HG03469 (cell line): ENCODE results near the gene DNMT3A.
"Not testable (repeated sequence)": the region's sequence is repeated elsewhere in the genome, so short reads cannot be mapped to it uniquely, and the experiment has no call there.

ENCODE experiments used
- ATAC-seq: cut with Tn5 transposase; IDR thresholded peaks from one replicate; pipeline ENCODE4 v1.9.1; 2021; ENCODE audit warnings: mild to moderate bottlenecking, moderate library complexity, moderate number of reproducible peaks; ENCODE audit not compliant: unreplicated experiment

DNMT3A gene

GRCh38 chr2:25286723-25287483, 54.8 kb downstream of the DNMT3A start:
- no peak for ATAC-seq

GRCh38 chr2:25286025-25286400, 55.7 kb downstream of the DNMT3A start:
- no peak for ATAC-seq

- ATAC-seq: no peak
These were observed 56.3 kb downstream of the DNMT3A start for GRCh38 chr2:25285265-25286024.

- no peak for ATAC-seq
These were observed 57.0 kb downstream of the DNMT3A start for GRCh38 chr2:25284756-25285155.

- ATAC-seq: no peak
These were observed 57.8 kb downstream of the DNMT3A start for GRCh38 chr2:25283921-25284320.

- ATAC-seq: no peak
These were observed 59.8 kb downstream of the DNMT3A start for GRCh38 chr2:25281941-25282340.

GRCh38 chr2:25281522-25281921, 60.2 kb downstream of the DNMT3A start:
- ATAC-seq: no peak

GRCh38 chr2:25280051-25280687, 61.6 kb downstream of the DNMT3A start:
- no peak for ATAC-seq

- ATAC-seq: peak; percentile 68
These were observed 62.6 kb downstream of the DNMT3A start for GRCh38 chr2:25279091-25279651.

GRCh38 chr2:25276569-25277465, 64.9 kb downstream of the DNMT3A start:
- ATAC-seq: peak; percentile 24

- ATAC-seq: no peak
These were observed 66.2 kb downstream of the DNMT3A start for GRCh38 chr2:25275575-25275965.

GRCh38 chr2:25274868-25275574, 66.7 kb downstream of the DNMT3A start:
- ATAC-seq: no peak

- no peak for ATAC-seq
These were observed 67.7 kb downstream of the DNMT3A start for GRCh38 chr2:25273985-25274535.

GRCh38 chr2:25272705-25273104, 69.0 kb downstream of the DNMT3A start:
- ATAC-seq: not testable (repeated sequence)

- no peak for ATAC-seq
These were observed 71.7 kb downstream of the DNMT3A start for GRCh38 chr2:25270061-25270460.

GRCh38 chr2:25269233-25269632, 72.5 kb downstream of the DNMT3A start:
- ATAC-seq: no peak

- no peak for ATAC-seq
These were observed 73.6 kb downstream of the DNMT3A start for GRCh38 chr2:25268139-25268538.

GRCh38 chr2:25266399-25266798, 75.3 kb downstream of the DNMT3A start:
- ATAC-seq: no peak

GRCh38 chr2:25265802-25266201, 75.9 kb downstream of the DNMT3A start:
- no peak for ATAC-seq

- no peak for ATAC-seq
These were observed 76.7 kb downstream of the DNMT3A start for GRCh38 chr2:25265001-25265400.
